Stimulated activated naive CD4-positive, alpha-beta T cell treated with Interleukin-2 at 50 U/mL for 16 hours (primary cell): ENCODE measurements around the gene SEC14L6.

ENCODE experiments used
- DNase-seq: peaks from one replicate; lab custom pipeline; 2025; lab: John Stamatoyannopoulos, UW

SEC14L6 gene

GRCh38 chr22:30495041-30495784 lies 51.3 kb downstream of the SEC14L6 start:
- DNase-seq, result no peak

GRCh38 chr22:30492144-30492543 lies 54.4 kb downstream of the SEC14L6 start:
- no peak for DNase-seq

GRCh38 chr22:30491381-30491780 lies 55.2 kb downstream of the SEC14L6 start:
- no peak for DNase-seq

GRCh38 chr22:30490399-30490798 lies 56.1 kb downstream of the SEC14L6 start:
- no peak for DNase-seq

GRCh38 chr22:30488121-30488520 lies 58.4 kb downstream of the SEC14L6 start:
- DNase-seq, result no peak

GRCh38 chr22:30486661-30487115 lies 59.9 kb downstream of the SEC14L6 start:
- DNase-seq, result no peak

GRCh38 chr22:30486118-30486517 lies 60.4 kb downstream of the SEC14L6 start:
- no peak for DNase-seq

GRCh38 chr22:30485362-30485988 lies 61.1 kb downstream of the SEC14L6 start:
- DNase-seq, result peak; percentile 57

GRCh38 chr22:30483169-30483568 lies 63.4 kb downstream of the SEC14L6 start:
- DNase-seq, result no peak

- no peak for DNase-seq
Observed at GRCh38 chr22:30481711-30482110, 64.8 kb downstream of the SEC14L6 start.

GRCh38 chr22:30479981-30480380 lies 66.6 kb downstream of the SEC14L6 start:
- DNase-seq, result no peak

- no peak for DNase-seq
Observed at GRCh38 chr22:30474683-30475424, 71.7 kb downstream of the SEC14L6 start.

GRCh38 chr22:30474121-30474520 lies 72.4 kb downstream of the SEC14L6 start:
- DNase-seq, result no peak

GRCh38 chr22:30472994-30473720 lies 73.4 kb downstream of the SEC14L6 start:
- no peak for DNase-seq
